Activated naive CD4-positive, alpha-beta T cell treated with anti-CD3 and anti-CD28 coated beads, Interleukin-2, amount 10 ng/mL, durations not matched to agents 7 days and 5 days (primary cell): ENCODE results near the gene FBXO17.
"Not testable (repeated sequence)": the region's sequence is repeated elsewhere in the genome, so short reads cannot be mapped to it uniquely, and the experiment has no call there.

ENCODE experiments used
- CTCF ChIA-PET: fragments of 350-600 bp; sonication (Branson Sonifier 250); formaldehyde crosslinking; loops from one replicate; lab custom pipeline; 2021; ENCODE audit warnings: antibody characterized with exemption; lab: Charles Lee
- DNase-seq: peaks from one replicate; pipeline ENCODE4 v3.0.0-alpha.2; 2020
- H3K27ac Mint-ChIP-seq: one replicate; pipeline ENCODE4 v1.8.0; 2021; ENCODE audit warnings: mild to moderate bottlenecking, moderate library complexity, mixed read lengths
- H3K27me3 Mint-ChIP-seq: one replicate; pipeline ENCODE4 v1.8.0; 2021; ENCODE audit warnings: mild to moderate bottlenecking, mixed read lengths
- H3K36me3 Mint-ChIP-seq: one replicate; pipeline ENCODE4 v1.8.0; 2021; ENCODE audit warnings: mixed read lengths
- H3K4me1 Mint-ChIP-seq: one replicate; pipeline ENCODE4 v1.8.0; 2021; ENCODE audit warnings: mixed read lengths
- H3K4me3 Mint-ChIP-seq: one replicate; pipeline ENCODE4 v1.8.0; 2021; ENCODE audit warnings: mild to moderate bottlenecking, moderate library complexity, mixed read lengths
- H3K9me3 Mint-ChIP-seq: one replicate; pipeline ENCODE4 v1.8.0; 2021; ENCODE audit warnings: mixed read lengths

The FBXO17 gene

GRCh38 chr19:38990949-38991697 lies 15.6 kb upstream of the FBXO17 start:
- H3K4me3 Mint-ChIP-seq = no peak overlapping the region
- H3K27ac Mint-ChIP-seq = no peak overlapping the region
- H3K36me3 Mint-ChIP-seq = no peaks in the 10 kb centered on the region
- H3K27me3 Mint-ChIP-seq = peaks cover 49% of the 10 kb centered on the region
- H3K9me3 Mint-ChIP-seq = no peaks in the 10 kb centered on the region
- CTCF ChIA-PET = no interaction called here
- DNase-seq = no peak
- no peaks in the 10 kb centered on the region for H3K4me1 Mint-ChIP-seq

GRCh38 chr19:38989614-38990013 lies 14.1 kb upstream of the FBXO17 start:
- H3K36me3 Mint-ChIP-seq, H3K4me1 Mint-ChIP-seq, H3K27ac Mint-ChIP-seq, H3K4me3 Mint-ChIP-seq, CTCF ChIA-PET, H3K9me3 Mint-ChIP-seq, DNase-seq: not testable (repeated sequence)
- peaks cover 55% of the 10 kb centered on the region for H3K27me3 Mint-ChIP-seq

- Mint-ChIP-seq H3K9me3 (no peaks in the 10 kb centered on the region), H3K36me3 (no peaks in the 10 kb centered on the region), H3K27ac (no peak overlapping the region), H3K4me1 (no peaks in the 10 kb centered on the region), H3K27me3 (peaks cover 60% of the 10 kb centered on the region), H3K4me3 (no peak overlapping the region)
- no peak for DNase-seq
- CTCF ChIA-PET = no interaction called here
Measured at GRCh38 chr19:38989066-38989605, 13.6 kb upstream of the FBXO17 start.

- H3K27ac Mint-ChIP-seq, DNase-seq, H3K36me3 Mint-ChIP-seq, H3K4me1 Mint-ChIP-seq, H3K4me3 Mint-ChIP-seq, H3K9me3 Mint-ChIP-seq, CTCF ChIA-PET: not testable (repeated sequence)
- H3K27me3 Mint-ChIP-seq = peaks cover 60% of the 10 kb centered on the region
Measured at GRCh38 chr19:38988627-38989026, 13.1 kb upstream of the FBXO17 start.

- H3K4me1 Mint-ChIP-seq, H3K36me3 Mint-ChIP-seq, CTCF ChIA-PET, DNase-seq, H3K9me3 Mint-ChIP-seq, H3K4me3 Mint-ChIP-seq, H3K27ac Mint-ChIP-seq: not testable (repeated sequence)
- H3K27me3 Mint-ChIP-seq = peaks cover 51% of the 10 kb centered on the region
Measured at GRCh38 chr19:38987745-38988144, 12.2 kb upstream of the FBXO17 start.

- DNase-seq = no peak
- peaks cover 31% of the 10 kb centered on the region for H3K27me3 Mint-ChIP-seq
- H3K4me3 Mint-ChIP-seq = no peak overlapping the region
- H3K27ac Mint-ChIP-seq = no peak overlapping the region
- peaks cover 4% of the 10 kb centered on the region for H3K9me3 Mint-ChIP-seq
- H3K4me1 Mint-ChIP-seq = no peaks in the 10 kb centered on the region
- CTCF ChIA-PET = no interaction called here
- no peaks in the 10 kb centered on the region for H3K36me3 Mint-ChIP-seq
Measured at GRCh38 chr19:38985262-38985661, 9.7 kb upstream of the FBXO17 start.

GRCh38 chr19:38980583-38981374 lies 5.2 kb upstream of the FBXO17 start:
- peaks cover 4% of the 10 kb centered on the region for H3K9me3 Mint-ChIP-seq
- CTCF ChIA-PET = no interaction called here
- H3K27ac Mint-ChIP-seq = no peak overlapping the region
- DNase-seq = no peak
- no peak overlapping the region for H3K4me3 Mint-ChIP-seq
- peaks cover 28% of the 10 kb centered on the region for H3K27me3 Mint-ChIP-seq
- H3K4me1 Mint-ChIP-seq = peaks cover 4% of the 10 kb centered on the region
- H3K36me3 Mint-ChIP-seq = no peaks in the 10 kb centered on the region

GRCh38 chr19:38979812-38980211 lies 4.3 kb upstream of the FBXO17 start:
- Mint-ChIP-seq H3K4me1 (peaks cover 8% of the 10 kb centered on the region), H3K27ac (no peak overlapping the region), H3K27me3 (peaks cover 36% of the 10 kb centered on the region), H3K9me3 (peaks cover 4% of the 10 kb centered on the region), H3K36me3 (no peaks in the 10 kb centered on the region), H3K4me3 (no peak overlapping the region)
- no peak for DNase-seq
- CTCF ChIA-PET = interaction anchor here (0.7 kb wide), 1 partner anchor 163 kb away, joined by 3 read pairs; no protein-coding TSS in a partner anchor

GRCh38 chr19:38978326-38978689 lies 2.8 kb upstream of the FBXO17 start:
- Mint-ChIP-seq H3K4me3 (no peak overlapping the region), H3K27me3 (peaks cover 40% of the 10 kb centered on the region), H3K9me3 (peaks cover 4% of the 10 kb centered on the region), H3K36me3 (no peaks in the 10 kb centered on the region), H3K27ac (no peak overlapping the region), H3K4me1 (peaks cover 11% of the 10 kb centered on the region)
- CTCF ChIA-PET = no interaction called here
- DNase-seq = no peak

GRCh38 chr19:38977445-38978325 lies 2.1 kb upstream of the FBXO17 start:
- Mint-ChIP-seq H3K27me3 (peaks cover 43% of the 10 kb centered on the region), H3K4me1 (peaks cover 11% of the 10 kb centered on the region), H3K36me3 (no peaks in the 10 kb centered on the region), H3K4me3 (no peak overlapping the region), H3K9me3 (peaks cover 4% of the 10 kb centered on the region), H3K27ac (no peak overlapping the region)
- CTCF ChIA-PET = interaction anchor here (2.2 kb wide), 1 partner anchor 15 kb away, joined by 8 read pairs; no protein-coding TSS in a partner anchor
- DNase-seq = no peak

- CTCF ChIA-PET = interaction anchor here (2.2 kb wide), 1 partner anchor 14 kb away, joined by 8 read pairs; no protein-coding TSS in a partner anchor
- no peak for DNase-seq
- H3K4me3 Mint-ChIP-seq = no peak overlapping the region
- no peaks in the 10 kb centered on the region for H3K36me3 Mint-ChIP-seq
- no peak overlapping the region for H3K27ac Mint-ChIP-seq
- peaks cover 11% of the 10 kb centered on the region for H3K4me1 Mint-ChIP-seq
- H3K27me3 Mint-ChIP-seq = peaks cover 43% of the 10 kb centered on the region
- H3K9me3 Mint-ChIP-seq = peaks cover 4% of the 10 kb centered on the region
Measured at GRCh38 chr19:38975861-38976271, 324 bp upstream of the FBXO17 start.

- Mint-ChIP-seq H3K27me3 (peaks cover 44% of the 10 kb centered on the region), H3K4me3 (no peak overlapping the region), H3K9me3 (no peaks in the 10 kb centered on the region), H3K4me1 (peaks cover 11% of the 10 kb centered on the region), H3K27ac (no peak overlapping the region), H3K36me3 (no peaks in the 10 kb centered on the region)
- DNase-seq = no peak
- CTCF ChIA-PET = no interaction called here
Measured at GRCh38 chr19:38974624-38975213, 823 bp downstream of the FBXO17 start.

GRCh38 chr19:38971672-38972071 lies 3.9 kb downstream of the FBXO17 start:
- no peak overlapping the region for H3K4me3 Mint-ChIP-seq
- CTCF ChIA-PET = interaction anchor here (0.6 to 1.5 kb wide), 2 partner anchors 10 to 15 kb away, joined by 4 read pairs; no protein-coding TSS in a partner anchor
- no peaks in the 10 kb centered on the region for H3K36me3 Mint-ChIP-seq
- peaks cover 42% of the 10 kb centered on the region for H3K27me3 Mint-ChIP-seq
- DNase-seq = no peak
- no peak overlapping the region for H3K27ac Mint-ChIP-seq
- no peaks in the 10 kb centered on the region for H3K9me3 Mint-ChIP-seq
- H3K4me1 Mint-ChIP-seq = peaks cover 11% of the 10 kb centered on the region
